OCI-LY7 (cell line): ENCODE results near the gene CCDC185.

Experiments used
- CTCF ChIP-seq: fragments of 200-600 bp; sonication (generic); conservative IDR thresholded peaks from 2 replicates; pipeline ENCODE4 v1.5.1; 2014; ENCODE audit warnings: mild to moderate bottlenecking, antibody characterized with exemption, low read length, moderate library complexity, mixed read lengths
- EZH2phosphoT487 ChIP-seq: fragments of 200-600 bp; sonication (generic); IDR thresholded peaks from 2 replicates; pipeline ENCODE4 v1.6.1; 2018; ENCODE audit warnings: low read depth, borderline replicate concordance, mild to moderate bottlenecking, mixed run types, antibody characterized with exemption, low read length, moderate library complexity, mixed read lengths

GRCh38 chr1:223390618-223391017 lies 2.6 kb upstream of the CCDC185 start:
- TF ChIP-seq CTCF: no peak
- TF ChIP-seq EZH2phosphoT487: no peak
